GM06990 (cell line): ENCODE results near the gene SLC6A12.

Experiments
- DNase-seq: peaks from one replicate; pipeline ENCODE4 v3.0.0-alpha.2; 2011; ENCODE audit not compliant: insufficient read length; ENCODE audit errors: extremely low read depth
- H3K27me3 ChIP-seq: replicated peaks from 2 replicates; pipeline ENCODE4 v1.6.0; 2011; ENCODE audit warnings: low read length; ENCODE audit not compliant: control insufficient read depth, insufficient read depth
- H3K36me3 ChIP-seq: 2 replicates; pipeline ENCODE4 v1.5.1; 2011; ENCODE audit warnings: low read length; ENCODE audit not compliant: control insufficient read depth, insufficient read depth
- H3K4me3 ChIP-seq: replicated peaks from 2 replicates; pipeline ENCODE4 v1.5.1; 2011; ENCODE audit warnings: low read depth, mild to moderate bottlenecking, control low read depth, low read length
- TF ChIP-seq, protein P1 (sequence below): IDR thresholded peaks from 2 replicates; pipeline ENCODE4 v1.5.1; 2011; ENCODE audit warnings: low read length, control low read depth, mild to moderate bottlenecking, inconsistent platforms; ENCODE audit not compliant: insufficient read depth, poor library complexity, severe bottlenecking

The SLC6A12 gene

GRCh38 chr12:203462-204260, 10.3 kb downstream of the SLC6A12 start:
- TF ChIP-seq, protein P1, sequence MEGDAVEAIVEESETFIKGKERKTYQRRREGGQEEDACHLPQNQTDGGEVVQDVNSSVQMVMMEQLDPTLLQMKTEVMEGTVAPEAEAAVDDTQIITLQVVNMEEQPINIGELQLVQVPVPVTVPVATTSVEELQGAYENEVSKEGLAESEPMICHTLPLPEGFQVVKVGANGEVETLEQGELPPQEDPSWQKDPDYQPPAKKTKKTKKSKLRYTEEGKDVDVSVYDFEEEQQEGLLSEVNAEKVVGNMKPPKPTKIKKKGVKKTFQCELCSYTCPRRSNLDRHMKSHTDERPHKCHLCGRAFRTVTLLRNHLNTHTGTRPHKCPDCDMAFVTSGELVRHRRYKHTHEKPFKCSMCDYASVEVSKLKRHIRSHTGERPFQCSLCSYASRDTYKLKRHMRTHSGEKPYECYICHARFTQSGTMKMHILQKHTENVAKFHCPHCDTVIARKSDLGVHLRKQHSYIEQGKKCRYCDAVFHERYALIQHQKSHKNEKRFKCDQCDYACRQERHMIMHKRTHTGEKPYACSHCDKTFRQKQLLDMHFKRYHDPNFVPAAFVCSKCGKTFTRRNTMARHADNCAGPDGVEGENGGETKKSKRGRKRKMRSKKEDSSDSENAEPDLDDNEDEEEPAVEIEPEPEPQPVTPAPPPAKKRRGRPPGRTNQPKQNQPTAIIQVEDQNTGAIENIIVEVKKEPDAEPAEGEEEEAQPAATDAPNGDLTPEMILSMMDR, result no peak
- Histone ChIP-seq H3K27me3 (peaks cover 3% of the 10 kb centered on the region), H3K36me3 (no peaks in the 10 kb centered on the region), H3K4me3 (no peak overlapping the region)
- no peak for DNase-seq

GRCh38 chr12:203074-203461, 10.9 kb downstream of the SLC6A12 start:
- Histone ChIP-seq H3K27me3 (peaks cover 3% of the 10 kb centered on the region), H3K36me3 (no peaks in the 10 kb centered on the region), H3K4me3 (no peak overlapping the region)
- TF ChIP-seq, protein P1, result no peak
- DNase-seq, result no peak

DNA sequence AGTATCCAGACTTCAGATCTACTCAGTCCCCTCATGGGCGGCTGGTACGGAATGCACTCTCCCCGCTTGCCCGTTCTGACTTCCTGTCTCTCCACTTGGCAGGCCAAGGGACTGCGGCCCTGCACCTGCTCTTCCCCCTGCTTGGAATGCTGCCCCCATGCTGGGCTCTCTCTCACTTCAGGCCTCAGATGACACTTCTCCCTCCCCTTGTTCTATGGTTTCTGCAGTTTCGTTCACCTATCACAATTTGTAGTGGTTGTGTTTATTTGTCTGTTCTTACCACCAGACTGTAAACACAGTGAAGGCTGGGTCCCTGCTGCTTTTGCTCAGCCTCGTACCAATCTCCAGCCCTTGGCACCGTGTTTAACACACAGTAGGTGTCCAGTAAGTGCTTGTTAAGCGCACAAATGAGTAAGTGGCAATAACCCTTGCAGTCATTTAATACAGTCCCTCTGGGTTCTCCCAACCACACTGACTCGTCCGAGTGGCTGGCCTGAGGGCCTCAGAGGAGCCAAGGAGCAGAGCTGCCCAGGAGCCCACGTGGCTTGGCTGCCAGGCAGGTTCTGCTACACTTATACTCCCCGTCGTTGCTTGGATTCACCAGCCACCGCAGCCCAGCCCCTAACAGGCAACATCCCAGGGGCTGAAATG, 11.8 kb downstream of the SLC6A12 start:
- H3K4me3 ChIP-seq, result no peak overlapping the region
- H3K36me3 ChIP-seq, result no peaks in the 10 kb centered on the region
- TF ChIP-seq, protein P1, result no peak
- H3K27me3 ChIP-seq, result peaks cover 3% of the 10 kb centered on the region
- DNase-seq, result no peak

DNA sequence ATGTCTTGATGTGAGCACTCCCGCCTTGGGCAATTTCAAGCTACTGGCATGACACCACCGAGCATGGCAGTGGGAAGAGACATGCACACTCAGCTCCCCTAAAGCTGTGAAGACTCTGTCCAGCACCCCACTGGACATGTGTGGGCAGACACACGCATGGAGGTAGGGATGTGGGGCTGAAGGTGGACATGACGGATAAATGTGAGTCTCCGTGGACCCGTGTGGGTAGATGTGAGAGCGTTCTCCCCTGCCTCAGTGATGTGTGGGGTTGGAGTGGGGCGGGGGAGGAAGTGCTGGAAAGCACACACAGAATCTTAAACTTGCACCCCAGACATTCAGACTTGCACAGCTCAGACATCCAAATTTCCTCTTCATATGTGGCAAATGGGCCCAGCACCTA, 12.6 kb downstream of the SLC6A12 start:
- no peaks in the 10 kb centered on the region for H3K36me3 ChIP-seq
- no peak overlapping the region for H3K4me3 ChIP-seq
- H3K27me3 ChIP-seq, result peaks cover 3% of the 10 kb centered on the region
- TF ChIP-seq, protein P1, result no peak
- no peak for DNase-seq

GRCh38 chr12:198705-199104, 15.3 kb downstream of the SLC6A12 start:
- Histone ChIP-seq H3K4me3 (no peak overlapping the region), H3K36me3 (no peaks in the 10 kb centered on the region), H3K27me3 (peaks cover 3% of the 10 kb centered on the region)
- no peak for DNase-seq
- TF ChIP-seq, protein P1, result no peak
